Neural cell (in vitro differentiated cells): ENCODE measurements around the gene EDAR.

Experiments
- EZH2 ChIP-seq: fragments of 200-600, 300-800 bp; shearing (Covaris generic), sonication (generic); IDR thresholded peaks from 2 replicates; pipeline ENCODE4 v1.6.1; 2014; ENCODE audit warnings: antibody characterized with exemption, low read length, borderline replicate concordance, mild to moderate bottlenecking; ENCODE audit not compliant: insufficient read depth, poor library complexity, severe bottlenecking
- MXI1 ChIP-seq: fragments of 450-650 bp; conservative IDR thresholded peaks from 2 replicates; pipeline ENCODE4 v1.6.1; 2014; ENCODE audit warnings: antibody characterized with exemption, mild to moderate bottlenecking; ENCODE audit not compliant: poor library complexity, severe bottlenecking
- POLR2AphosphoS5 ChIP-seq: IDR thresholded peaks from 2 replicates; pipeline ENCODE4 v1.6.1; 2012
- RAD21 ChIP-seq: fragments of 450-650 bp; conservative IDR thresholded peaks from 2 replicates; pipeline ENCODE4 v1.6.1; 2014; ENCODE audit warnings: antibody characterized with exemption, mild to moderate bottlenecking, moderate library complexity
- SMC3 ChIP-seq: fragments of 450-650 bp; conservative IDR thresholded peaks from 2 replicates; pipeline ENCODE4 v1.6.1; 2014; ENCODE audit warnings: antibody characterized with exemption, mild to moderate bottlenecking, moderate library complexity; ENCODE audit not compliant: poor library complexity
- TAF1 ChIP-seq: IDR thresholded peaks from 2 replicates; pipeline ENCODE4 v1.6.1; 2012; ENCODE audit warnings: low read depth
- TF ChIP-seq, protein P1 (sequence below): IDR thresholded peaks from 2 replicates; pipeline ENCODE4 v1.6.1; 2012; ENCODE audit warnings: borderline replicate concordance
- TF ChIP-seq, protein P2 (sequence below): fragments of 450-650 bp; IDR thresholded peaks from 2 replicates; pipeline ENCODE4 v1.5.1; 2014; ENCODE audit warnings: antibody characterized with exemption, mild to moderate bottlenecking, moderate library complexity; ENCODE audit not compliant: poor library complexity, severe bottlenecking

DNA sequence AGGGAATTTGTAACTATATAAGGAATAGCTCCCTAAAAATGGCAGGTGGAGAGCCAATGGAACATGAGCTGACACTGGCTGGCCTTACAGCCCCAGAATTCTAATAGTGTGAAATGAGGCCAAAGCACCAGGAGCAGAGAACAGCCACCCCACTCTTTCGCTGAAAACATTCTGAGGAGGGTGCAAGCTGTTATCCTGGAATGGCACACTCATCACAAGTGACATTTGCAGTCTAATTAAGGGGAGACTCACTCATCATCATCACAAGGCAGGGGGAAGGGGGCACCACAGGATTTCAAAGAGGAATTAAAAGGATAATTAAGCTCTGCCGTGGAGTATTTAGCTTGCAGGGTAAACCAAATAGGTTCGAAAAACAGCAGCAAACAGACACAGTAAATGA is 94.3 kb downstream of the EDAR start:
- TF ChIP-seq, protein P1, sequence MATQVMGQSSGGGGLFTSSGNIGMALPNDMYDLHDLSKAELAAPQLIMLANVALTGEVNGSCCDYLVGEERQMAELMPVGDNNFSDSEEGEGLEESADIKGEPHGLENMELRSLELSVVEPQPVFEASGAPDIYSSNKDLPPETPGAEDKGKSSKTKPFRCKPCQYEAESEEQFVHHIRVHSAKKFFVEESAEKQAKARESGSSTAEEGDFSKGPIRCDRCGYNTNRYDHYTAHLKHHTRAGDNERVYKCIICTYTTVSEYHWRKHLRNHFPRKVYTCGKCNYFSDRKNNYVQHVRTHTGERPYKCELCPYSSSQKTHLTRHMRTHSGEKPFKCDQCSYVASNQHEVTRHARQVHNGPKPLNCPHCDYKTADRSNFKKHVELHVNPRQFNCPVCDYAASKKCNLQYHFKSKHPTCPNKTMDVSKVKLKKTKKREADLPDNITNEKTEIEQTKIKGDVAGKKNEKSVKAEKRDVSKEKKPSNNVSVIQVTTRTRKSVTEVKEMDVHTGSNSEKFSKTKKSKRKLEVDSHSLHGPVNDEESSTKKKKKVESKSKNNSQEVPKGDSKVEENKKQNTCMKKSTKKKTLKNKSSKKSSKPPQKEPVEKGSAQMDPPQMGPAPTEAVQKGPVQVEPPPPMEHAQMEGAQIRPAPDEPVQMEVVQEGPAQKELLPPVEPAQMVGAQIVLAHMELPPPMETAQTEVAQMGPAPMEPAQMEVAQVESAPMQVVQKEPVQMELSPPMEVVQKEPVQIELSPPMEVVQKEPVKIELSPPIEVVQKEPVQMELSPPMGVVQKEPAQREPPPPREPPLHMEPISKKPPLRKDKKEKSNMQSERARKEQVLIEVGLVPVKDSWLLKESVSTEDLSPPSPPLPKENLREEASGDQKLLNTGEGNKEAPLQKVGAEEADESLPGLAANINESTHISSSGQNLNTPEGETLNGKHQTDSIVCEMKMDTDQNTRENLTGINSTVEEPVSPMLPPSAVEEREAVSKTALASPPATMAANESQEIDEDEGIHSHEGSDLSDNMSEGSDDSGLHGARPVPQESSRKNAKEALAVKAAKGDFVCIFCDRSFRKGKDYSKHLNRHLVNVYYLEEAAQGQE, result no peak
- no peak for TF ChIP-seq POLR2AphosphoS5
- TF ChIP-seq, protein P2, sequence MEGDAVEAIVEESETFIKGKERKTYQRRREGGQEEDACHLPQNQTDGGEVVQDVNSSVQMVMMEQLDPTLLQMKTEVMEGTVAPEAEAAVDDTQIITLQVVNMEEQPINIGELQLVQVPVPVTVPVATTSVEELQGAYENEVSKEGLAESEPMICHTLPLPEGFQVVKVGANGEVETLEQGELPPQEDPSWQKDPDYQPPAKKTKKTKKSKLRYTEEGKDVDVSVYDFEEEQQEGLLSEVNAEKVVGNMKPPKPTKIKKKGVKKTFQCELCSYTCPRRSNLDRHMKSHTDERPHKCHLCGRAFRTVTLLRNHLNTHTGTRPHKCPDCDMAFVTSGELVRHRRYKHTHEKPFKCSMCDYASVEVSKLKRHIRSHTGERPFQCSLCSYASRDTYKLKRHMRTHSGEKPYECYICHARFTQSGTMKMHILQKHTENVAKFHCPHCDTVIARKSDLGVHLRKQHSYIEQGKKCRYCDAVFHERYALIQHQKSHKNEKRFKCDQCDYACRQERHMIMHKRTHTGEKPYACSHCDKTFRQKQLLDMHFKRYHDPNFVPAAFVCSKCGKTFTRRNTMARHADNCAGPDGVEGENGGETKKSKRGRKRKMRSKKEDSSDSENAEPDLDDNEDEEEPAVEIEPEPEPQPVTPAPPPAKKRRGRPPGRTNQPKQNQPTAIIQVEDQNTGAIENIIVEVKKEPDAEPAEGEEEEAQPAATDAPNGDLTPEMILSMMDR, result no peak
- TF ChIP-seq EZH2, result no peak
- TF ChIP-seq MXI1, result no peak
- no peak for TF ChIP-seq RAD21
- TF ChIP-seq SMC3, result no peak
- TF ChIP-seq TAF1, result no peak
